Loucy (cell line): ENCODE results near the gene TMEM87B.

Source experiments
- CTCF ChIP-seq: fragments of 200-600 bp; sonication (generic); conservative IDR thresholded peaks from 2 replicates; pipeline ENCODE4 v1.5.1; 2014; ENCODE audit warnings: mild to moderate bottlenecking, antibody characterized with exemption, low read length
- EZH2phosphoT487 ChIP-seq: fragments of 200-600 bp; IDR thresholded peaks from 2 replicates; pipeline ENCODE4 v1.6.1; 2018; ENCODE audit warnings: antibody characterized with exemption, mild to moderate bottlenecking, moderate library complexity, borderline replicate concordance

- no peak for TF ChIP-seq CTCF
- TF ChIP-seq EZH2phosphoT487: no peak
Observed at GRCh38 chr2:112155331-112156151, 100.5 kb downstream of the TMEM87B start.
